NCI-H1417 (cell line): ENCODE measurements around the gene AGMO.

Experiments used
- DNase-seq, 3 experiments: peaks; one replicate each; lab custom pipeline; 2025; lab: John Stamatoyannopoulos, UW

AGMO gene

DNA sequence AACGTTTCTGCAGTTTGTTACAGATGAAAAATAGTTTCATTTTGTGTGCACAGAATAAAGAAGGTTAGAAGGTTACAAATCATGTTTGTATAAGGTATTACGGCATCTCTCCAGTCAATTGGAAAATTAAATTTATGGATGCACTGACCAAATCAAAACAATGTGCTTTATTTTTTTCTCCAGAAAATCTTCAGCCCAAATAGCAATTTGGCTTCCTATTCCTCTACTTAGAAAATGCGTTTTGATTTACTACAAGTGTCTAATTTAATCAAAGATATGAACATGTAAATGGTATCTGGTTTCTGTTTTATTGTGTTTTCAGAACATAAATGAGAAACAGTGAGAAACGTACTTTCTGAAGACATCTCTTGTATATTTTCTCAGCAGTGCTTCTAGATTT is 63.4 kb downstream of the AGMO start:
- no peak for DNase-seq

DNA sequence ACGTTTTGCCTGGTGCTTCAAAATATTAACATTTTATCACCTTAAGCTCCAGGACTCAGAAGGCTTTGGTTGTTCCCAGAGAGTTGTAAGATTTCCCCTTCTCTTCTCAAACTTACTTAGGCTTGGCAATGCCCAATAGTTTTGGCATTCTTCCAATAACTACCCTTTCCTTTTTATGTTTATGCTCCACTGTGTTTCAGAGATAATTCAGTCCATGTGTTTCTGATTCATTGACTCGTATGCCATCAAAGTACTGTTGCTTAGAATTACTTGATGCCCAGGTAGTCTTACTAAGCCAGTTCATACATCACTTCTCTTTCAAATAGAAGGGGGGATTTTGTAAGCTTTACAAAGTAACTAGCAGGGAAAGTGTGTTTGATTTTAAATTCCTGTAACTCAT is 66.6 kb downstream of the AGMO start:
- peak in 1 of 3 experiments; percentile 37 for DNase-seq

DNA sequence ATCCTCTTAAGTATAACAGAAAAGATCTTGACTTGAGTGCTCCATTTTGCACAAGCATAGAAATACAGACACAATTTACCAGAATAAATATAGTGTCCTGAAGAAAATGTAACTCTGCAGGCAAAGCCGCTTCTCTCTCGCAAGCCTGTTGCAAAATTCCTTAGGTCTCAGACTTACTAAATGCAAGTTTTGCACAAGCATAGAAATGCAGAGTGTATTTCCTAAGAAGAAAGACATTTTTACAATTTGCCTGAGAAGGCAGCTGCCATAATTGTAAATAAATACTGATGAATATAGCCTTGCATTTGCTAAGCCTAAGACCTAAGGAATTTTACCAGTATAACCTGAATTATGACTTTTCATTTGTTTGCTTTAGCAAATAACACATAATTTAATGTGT is 67.1 kb downstream of the AGMO start:
- DNase-seq = no peak

DNA sequence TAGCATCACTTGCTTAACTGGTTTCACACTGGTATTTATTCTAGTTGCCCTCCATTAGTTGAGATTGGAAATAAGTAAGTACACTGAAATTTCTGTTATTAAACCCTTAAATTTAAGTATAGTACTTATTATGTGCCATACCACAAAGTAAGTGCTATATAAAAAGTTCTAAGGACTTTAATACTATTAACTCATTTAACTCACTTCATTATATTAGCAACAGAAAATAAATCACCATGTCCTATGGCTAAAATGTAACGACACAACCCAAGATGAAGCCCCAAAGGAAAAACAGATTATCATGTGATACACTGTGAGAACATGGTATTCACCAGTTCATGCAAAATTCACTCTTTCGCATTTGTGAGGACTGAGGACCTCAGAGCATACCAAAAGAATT is 70.5 kb downstream of the AGMO start:
- no peak for DNase-seq

DNA sequence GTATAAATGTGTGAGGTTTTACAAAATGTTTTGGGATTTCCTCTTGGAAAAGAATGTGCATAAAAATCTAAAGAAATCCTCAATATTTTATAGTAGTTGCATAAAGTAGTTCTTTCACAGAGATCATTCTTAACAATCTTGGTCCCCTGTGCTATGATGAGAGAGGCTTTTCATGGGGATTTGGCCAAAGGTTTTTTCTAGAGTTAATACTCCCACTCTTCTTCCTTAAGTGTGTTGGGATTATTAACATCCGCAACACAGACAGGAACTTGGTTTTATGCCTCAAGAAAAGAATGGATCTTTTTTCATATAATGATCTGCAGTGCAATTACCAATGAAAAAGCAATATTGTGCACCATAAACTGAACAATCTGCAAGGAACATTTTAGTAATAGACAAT is 71.5 kb downstream of the AGMO start:
- DNase-seq = no peak

DNA sequence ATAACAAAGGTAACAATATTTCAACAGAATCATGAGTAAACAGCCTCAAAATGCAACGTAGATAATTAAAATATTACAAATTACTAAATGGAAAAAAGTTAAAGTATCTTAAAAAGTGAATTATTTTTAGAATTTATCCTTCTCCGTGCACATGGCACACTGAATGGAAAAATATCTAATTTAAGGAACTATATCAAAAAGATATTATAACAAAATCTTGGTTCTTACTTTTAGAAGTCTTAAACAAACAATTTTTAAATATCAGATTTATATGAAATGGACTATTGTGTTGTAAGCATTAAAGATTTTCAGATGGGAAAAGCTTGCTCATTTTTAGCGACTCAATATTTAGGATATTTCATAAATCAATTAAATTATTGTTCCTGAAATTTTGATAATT is 72.0 kb downstream of the AGMO start:
- no peak for DNase-seq

DNA sequence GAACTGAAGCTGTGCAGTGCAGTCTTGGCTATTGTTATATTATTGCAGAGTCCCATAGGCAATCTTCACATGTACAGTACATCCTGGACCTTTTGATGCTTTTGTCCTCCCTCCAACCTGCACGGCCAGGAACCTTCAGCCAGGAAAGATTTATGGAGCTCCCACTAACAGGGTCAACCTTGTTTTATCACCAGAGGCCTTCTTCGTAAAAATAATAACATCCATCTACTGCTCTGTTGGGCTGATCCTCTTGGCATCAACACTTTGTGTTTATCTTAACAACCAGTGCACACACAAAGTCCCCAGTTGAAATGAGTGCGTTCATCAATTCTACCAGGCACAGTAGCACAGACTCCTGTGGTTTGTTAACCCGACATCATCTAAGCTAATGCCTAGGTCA is 72.4 kb downstream of the AGMO start:
- peak in 1 of 3 experiments; percentile 43 for DNase-seq

DNA sequence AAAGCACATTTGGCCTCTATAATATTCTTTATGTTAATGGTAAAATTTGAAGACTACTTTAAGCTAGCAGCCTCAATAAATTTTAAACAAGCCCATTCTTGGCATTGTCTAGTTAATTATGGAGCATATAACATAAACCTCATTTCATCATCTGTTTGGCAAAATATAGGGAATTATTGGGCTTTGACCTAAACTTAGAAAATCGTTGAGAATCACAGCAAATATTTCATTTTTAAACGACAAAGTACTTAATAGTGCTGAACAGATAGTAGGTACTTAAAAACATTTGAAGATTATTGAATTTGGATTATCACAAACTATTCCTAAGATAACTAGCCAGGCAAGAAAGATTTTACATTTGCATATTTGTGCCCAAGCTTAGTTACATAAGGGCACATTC is 73.4 kb downstream of the AGMO start:
- DNase-seq = no peak

DNA sequence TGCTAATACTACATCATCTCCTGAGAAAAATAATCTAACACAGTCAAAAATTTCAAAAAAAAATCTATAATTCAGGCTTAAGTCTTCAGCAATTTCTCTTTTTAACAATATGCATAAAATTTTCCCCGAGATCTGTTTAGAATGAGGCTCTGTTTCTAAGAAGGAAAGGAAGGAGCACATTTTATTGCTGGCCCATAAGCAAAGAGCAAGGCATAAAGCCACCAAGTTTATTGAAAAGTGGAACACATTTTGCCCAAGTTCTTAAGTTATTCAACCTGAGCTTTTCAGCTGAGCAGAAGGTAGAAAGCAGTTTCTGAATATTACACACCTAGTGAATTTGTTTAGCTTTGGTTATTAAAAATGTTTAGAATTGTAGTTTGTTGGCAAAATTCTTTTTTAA is 73.9 kb downstream of the AGMO start:
- no peak for DNase-seq

DNA sequence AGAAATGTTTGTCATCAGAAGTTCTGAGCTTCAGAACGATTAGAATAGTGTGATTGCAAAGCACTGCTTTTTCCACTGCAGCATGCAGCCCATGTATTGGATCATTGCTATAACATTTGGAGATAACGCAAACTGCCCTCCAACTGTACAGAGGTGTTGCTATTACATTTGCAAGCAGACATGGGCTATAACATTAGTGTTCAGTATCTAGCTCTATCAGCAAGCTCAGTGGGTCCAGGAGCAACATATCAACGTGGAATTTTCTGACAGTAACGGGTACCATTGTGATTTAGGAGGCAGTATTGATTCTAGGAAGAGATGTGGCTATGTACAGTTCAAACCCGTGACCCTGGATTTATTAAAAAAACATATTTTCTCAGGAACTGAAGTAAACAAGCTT is 75.8 kb downstream of the AGMO start:
- no peak for DNase-seq

DNA sequence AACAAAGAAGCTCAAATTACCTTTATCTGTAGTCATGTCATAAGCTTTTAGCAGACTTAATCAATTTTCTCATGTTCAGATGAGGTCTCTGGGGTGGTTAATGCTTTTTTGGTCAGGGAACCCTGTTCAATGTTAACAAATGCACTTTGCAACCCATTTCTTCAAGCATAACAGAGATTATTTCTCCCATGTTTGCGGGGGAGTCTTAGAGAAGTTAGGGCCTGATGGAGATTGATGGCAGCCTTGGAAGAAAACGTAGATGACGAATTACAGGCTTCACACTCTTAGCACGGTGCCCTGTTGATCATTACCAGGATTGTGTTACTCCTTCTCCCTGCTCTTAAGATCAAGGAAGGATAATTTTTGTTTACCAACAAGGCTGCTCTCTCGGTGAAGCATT is 76.4 kb downstream of the AGMO start:
- DNase-seq = no peak

DNA sequence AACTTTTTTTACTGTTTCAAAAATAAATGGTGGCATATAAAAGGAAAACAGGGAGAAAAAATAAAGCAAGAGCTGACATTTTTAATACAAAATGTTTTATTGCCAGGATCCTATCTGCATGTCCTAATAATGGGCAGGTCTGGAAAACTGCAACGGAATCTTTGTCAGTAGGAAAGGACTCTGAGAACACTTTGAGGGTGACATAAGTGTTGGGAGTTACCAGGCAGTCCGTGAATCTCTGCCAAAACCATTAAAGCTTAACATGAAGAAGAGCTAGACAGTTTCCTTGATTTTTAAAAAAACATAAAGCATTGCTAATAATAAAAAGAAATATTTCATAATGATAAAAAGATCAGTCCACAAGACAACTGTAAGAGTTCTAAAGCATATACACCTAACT is 80.7 kb downstream of the AGMO start:
- no peak for DNase-seq

DNA sequence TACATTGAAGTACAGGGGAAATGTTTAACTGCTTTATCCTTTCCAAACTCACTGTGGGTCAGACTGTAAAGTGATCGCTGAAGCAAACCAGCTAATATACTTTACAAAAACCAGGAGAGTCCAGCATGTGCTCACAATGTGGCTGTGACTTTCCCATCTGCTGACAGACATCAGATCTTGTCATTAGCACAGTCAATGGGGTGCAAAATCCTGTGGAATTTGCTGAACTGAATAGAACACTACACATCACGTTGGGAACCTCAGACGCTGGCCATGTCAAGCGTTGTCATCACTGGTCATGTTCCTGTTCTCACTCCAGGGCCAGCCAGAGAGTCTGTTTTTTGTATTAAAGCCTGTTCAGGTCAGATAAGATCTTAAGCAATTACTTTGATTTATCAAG is 83.4 kb downstream of the AGMO start:
- DNase-seq = no peak

DNA sequence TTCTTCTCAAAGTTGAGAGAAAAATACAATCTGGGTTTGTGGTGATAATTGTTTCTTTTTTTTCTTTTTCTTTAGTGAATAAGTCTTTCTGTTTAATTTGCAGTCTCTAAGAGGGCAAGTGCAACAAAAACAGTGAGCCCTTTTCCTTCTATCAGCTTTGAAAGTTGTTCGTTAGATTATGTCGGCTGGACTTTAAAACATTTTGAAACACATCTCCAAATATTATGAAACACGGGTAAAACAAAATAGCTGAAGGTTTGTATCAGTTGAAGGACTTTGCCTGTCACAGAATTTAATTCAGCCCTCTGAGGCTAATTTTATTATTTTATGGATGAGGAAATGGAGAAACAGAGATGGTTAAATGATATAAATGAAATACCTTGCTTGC is 85.3 kb downstream of the AGMO start:
- DNase-seq = no peak

DNA sequence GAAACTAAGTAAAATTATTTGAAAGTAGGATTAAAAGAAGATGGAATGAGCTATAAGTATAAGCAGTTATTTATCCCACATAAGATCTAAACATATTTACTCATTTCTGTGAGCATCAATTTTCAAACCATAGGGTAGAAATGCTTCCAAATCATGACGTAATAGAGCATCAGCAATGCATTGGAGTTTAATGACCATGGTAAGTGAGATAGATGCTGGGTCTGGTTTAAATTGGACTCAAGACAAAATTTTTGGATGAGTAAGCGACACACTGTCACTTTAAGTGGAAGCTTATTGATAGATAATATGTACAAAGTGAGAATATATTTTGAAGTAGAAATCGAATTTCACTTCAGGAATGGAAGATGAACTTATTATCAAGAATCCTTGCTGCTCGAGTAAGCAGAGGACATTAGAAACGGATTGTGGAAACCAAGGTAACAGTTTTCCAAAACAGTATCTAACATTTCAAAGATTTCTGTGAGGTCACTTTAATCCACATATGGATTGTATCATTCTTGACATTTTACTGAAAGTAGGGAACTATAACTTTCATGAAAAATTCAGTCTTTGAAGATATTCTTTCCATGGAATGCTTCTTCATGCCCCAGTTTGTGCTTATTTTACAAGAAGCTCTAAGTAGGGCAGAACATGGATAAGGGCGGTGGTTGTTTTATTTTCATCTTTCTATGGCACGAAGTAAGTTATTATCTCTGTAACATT is 85.8 kb downstream of the AGMO start:
- DNase-seq = no peak

DNA sequence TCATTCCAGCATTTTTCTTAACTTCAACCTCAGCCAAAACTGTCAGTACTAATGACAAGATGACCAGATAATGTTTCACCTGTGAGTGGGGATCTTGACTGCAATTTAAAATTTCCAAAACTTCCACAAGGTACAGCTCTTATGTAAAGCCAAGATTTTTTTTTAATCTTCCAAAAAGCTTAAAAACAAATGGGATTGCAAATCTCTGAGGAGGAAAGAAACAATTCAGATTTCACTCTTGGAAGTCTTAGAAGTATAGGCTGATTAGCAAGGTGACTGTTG is 90.2 kb downstream of the AGMO start:
- no peak for DNase-seq

DNA sequence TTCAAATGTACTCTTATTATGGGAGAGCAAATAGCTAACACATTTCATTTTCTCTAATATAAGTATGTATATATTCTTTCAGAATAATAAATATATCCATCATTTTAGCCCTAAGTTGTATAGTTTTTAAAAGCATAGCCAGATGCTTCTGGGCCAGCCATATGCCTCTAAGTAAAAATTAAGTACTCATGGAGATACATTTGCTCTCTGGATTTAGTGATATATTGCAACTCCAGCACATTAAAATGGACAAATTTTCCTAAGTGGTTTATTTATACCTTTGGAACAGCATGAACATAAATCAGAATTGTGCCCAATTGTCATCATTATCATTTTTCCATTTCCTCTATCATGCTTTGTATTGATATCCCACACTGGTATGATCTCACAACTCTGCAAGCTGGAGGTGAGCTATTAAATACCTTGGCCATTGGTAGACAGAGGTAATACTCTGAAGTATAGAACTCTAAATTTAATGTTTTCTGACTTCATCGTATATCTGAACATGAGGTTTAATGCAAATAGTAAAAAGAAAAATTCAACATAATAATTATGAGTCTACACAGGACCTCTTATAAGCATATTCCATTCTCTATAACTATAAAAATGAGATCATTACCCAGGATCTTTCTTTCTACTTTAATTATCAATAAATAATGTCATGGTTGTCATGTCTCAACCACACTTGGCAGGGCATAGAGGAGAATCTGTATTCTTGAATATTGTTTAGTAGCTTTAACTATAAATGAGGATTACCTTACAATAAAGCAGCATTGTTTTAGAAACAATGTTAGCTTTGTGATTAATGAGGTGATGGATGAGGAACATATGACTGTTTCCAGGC is 90.8 kb downstream of the AGMO start:
- DNase-seq = no peak

DNA sequence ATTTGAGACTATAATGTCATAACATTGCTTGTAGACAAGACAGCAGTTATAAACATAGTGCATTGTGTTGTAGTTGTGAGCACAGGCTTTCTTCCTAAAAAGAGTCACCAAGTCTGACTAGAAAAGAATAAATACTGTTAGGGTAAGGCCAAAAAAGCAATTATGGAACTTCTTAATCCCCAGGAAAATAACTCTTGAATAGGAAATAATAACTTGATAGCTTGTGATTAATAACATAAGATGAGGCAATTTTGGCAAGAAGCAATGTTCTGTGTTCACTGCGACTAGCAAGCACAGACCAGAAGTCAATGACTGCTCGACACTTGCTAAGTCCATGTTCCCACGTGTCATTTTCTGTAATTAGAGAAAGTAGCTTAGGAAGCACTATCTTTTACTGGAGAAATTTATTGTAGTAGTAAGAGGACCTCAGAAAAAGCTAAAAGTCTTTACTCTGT is 97.1 kb downstream of the AGMO start:
- no peak for DNase-seq

DNA sequence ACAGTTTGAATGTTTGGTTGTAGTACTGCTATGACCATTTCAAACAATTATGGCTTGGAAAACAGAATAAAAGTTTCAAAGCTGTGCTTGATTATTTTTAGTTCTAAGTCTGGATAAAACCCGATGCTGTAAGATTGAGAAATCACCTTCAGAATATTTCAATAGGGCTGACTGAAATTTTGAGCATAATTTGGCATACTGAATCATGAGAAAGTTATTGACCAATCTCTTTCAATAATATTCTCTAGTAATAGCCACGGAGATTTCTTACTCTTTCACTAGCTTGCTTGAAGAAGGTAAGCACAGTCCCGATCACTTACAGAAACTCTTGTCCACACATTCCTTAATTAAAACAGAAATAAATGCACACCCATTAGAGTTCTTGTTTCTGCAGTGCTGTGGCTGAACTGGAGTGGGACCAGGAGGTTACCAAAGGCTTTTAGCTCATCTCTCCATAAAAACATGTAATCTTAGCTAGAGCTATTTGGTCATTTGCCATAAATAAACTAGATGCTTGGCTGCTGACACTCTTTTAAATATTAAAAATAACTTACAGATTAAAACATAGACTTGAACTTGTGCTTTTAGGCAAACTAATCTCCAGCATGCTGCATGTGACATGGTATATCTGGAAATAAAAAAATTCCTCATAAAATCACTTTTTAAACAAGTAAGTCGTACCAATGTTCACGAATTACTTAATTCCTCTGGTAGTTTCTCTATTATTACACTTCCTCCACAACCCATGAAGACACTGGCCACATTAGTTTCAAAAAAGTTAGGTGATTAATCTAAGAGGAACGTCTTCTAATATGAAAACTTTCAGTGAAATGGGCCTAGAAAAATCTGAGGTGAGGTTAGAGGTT is 97.8 kb downstream of the AGMO start:
- DNase-seq = no peak

DNA sequence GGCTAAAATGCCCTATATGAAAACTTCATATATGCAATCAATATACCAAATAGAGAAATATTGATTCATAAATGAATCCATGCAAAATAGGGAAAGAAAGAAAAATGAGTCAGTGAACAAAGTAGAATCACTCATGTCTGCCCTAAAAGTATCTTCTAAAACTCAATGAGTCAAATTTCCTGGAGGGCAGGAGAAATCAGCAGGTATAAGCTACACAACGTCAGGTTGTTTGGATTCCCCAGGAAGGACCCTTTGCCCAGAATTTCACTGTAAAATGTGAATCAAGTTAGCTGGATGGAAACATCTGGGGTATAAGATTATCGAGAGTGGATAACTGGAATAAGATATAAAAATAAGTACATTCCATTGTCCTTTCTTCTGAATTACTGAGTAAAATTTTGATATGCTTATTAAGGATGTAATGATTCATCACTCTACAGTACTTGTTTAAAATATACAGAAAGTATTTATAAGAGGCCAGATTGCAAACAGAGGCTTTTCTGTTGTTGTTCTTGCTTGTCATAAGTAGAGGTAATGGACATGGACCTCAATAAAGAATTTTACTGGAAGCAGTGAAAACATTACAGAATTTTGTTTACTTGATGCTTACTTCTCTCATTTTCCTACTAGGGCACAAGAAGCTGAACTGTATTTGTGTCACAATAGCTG is 99.0 kb downstream of the AGMO start:
- DNase-seq = no peak

DNA sequence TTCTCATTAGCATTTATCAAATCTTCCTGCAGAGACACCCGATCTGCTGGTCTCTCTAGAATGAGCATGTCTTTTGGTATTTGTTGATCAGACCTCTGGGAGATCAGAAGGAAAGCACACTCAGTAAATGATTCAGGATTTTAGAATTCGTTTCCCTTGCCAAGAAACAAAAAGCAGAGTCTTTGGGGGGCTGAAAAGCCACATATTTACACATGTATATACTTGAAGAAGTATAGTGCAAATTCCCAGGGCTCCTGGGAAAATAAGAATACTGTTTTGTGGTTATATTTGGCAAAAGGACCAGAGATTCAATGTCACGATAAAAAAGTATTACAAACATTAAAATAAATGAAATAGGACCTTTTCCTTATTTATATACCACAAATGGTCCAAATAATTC is 100.2 kb downstream of the AGMO start:
- no peak for DNase-seq

DNA sequence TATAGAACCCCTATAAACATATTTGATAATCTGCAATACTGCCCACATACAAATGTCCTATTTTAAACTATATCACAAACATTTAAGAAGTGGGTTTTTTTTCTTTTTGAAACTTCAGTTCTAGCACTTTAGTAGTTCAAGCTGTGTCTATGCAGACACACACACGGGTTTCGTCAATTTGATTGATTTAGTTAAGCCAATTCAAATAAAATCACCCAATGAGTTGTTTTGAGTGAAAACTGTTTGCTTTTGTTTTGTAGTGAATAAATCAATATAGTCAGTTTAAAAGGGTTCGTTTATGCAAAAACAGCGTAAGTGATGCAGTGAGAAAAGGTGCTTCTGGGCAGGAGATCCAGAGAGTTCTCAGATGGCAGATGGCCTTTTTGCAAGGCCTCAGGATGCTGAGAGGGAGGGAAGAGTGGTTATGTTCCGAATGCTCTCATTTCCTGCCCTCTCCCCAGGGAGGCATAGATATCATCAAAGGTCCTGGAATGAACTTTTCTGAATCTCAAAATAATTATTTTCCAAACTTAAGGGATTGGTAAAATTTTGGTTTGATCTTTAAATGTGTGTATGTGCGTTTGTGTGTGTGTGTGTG is 102.7 kb downstream of the AGMO start:
- peak in 1 of 3 experiments; percentile 23 for DNase-seq
